Measurements from ENCODE around the gene GPR89B. TPM values are rescaled to one million over a fixed set of nuclear protein-coding genes. Genes with fewer than 3 reads are reported as not detected.
A peak's percentile ranks its signal among the peaks of the same experiment; 100 is the strongest.
"Not testable (repeated sequence)": the region's sequence is repeated elsewhere in the genome, so short reads cannot be mapped to it uniquely, and the experiment has no call there.

The GPR89B gene
- total RNA-seq = 1 to 10 TPM; 6.9 to 8.7 TPM
- long read RNA-seq, partial matches to known transcripts = 0 of 6 reads
- long read RNA-seq, other reads (novel, unspliced or antisense) = 2 of 6 reads

DNA sequence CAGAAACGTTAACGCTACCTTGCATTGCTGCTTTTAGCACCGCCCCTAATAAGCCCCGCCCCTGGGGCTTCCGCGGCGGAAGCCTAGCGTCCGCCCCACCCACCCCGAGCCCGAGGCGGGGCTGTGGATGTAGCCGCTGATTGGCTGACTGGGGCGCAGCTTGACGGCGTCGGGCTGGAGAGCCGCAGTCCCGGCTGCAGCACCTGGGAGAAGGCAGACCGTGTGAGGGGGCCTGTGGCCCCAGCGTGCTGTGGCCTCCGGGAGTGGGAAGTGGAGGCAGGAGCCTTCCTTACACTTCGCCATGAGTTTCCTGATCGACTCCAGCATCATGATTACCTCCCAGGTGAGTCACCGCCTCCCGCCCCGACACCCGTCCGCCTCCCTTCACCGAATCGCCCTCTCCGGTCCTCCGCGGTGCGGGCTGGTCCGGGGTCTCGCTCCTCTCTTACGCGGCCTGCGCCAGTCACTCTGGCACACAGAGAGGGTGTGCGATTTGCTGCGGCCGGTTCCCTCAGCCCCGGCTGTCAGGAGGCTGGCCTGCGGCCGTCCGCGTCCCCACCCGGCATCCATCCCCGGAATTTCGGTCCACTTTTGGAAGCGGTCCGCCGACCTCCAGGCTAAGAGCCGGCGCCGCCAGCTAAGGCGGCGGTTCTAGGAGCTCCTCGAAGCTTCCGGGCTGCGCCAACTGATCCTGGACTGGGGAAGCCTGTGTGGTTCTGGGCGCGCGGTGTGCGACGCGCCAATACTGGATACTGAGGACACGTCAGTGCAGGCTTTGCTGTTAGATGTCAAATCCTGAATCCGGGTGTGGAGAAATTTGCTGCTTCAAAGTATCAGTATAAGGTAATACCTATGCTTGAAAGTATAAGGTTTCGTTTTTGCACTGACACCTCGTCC is at the start of gene GPR89B:
TSS of gene GPR89B (plus strand) at position 185 of the 897 bp plus-strand sequence. CDS start at position 302, 117 bp downstream.
- peak; percentile 100 for ATAC-seq
- intact Hi-C loops (cut with DNase I) = not testable (repeated sequence)

DNA sequence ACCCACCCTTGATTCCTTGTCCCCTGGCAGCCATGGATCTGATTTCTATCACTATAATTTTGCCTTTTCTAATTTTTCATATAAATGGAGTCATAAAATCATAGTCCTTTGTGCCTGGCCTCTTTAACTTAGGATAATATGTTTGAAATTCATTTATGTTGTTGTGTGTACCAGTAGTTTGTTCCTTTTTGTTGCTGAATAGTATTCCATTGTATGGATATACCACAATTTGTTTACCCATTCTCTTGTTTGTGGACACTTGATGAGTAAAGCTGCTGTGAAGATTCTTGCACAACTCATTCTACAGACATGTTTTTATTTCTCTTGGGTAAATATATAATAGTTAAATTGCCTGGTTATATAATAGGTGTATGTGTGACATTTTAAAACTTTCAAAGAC is 48.3 kb upstream of the GPR89B start:
- intact Hi-C loops (cut with DNase I) = no loop called here
- ATAC-seq (no peak), DNase-seq (no peak)

More for the DNA sequence above, at the start of gene GPR89B:
- peak; percentile 95 for DNase-seq

- DNase-seq = no peak
- intact Hi-C loops (cut with DNase I) = no loop called here
- ATAC-seq = no peak
Measured at GRCh38 chr1:147882535-147882934, 45.7 kb upstream of the GPR89B start.

DNA sequence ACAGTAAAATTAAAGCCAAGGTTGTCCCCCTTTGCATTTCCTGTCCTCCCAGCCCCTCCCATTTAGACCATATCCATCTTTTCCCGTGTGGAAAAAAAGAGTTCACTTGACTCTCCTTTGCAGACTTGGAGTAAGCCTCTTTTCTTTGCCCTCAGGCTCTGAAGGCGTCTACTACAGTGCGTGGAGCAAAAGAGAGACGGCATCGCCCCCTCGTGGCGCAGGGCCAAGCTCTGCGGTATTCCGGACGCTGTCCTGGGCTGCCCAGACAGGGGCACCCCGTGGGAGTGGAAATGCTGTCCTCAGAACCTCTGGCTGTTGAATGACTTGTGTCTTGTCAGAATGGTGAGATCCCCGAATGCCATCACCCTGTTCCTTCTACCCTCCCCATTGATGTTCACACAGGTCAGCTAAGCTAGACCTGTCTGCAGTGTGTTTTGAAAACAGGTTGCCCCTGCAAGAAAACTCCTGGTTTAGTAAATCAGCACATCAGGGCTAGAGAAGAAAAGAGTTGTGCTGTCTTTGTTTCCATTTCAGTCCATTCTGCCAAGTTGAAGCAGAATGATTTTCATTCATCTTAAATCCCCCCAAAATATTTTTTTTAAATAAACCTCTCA is 37.9 kb upstream of the GPR89B start:
- intact Hi-C loops (cut with DNase I) = loop anchor here (2.0 to 10.0 kb wide), 4 partner anchors 165 to 615 kb away; no protein-coding TSS in a partner anchor
- DNase-seq = peak; percentile 77
- peak; percentile 91 to 92 for ATAC-seq

DNA sequence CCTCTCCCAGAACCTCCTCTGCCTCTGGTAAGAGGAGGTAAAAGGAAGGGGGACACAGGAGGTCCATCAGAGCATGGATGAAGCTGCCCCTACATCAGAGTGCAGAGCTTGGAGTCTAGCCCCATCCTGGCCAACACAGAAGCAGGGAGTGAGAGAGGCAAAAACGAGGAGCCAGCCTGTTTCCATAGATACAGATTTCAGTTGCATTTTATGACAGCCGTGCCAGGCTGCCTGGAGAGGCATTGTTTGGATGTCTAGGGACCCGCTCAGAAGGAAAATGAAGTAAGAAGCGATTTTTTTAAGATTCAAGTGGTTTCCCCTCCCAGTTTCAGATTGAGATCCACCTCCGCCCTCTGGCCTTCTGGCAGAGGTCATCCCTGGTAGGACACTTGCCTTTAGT is 37.1 kb upstream of the GPR89B start:
- ATAC-seq (no peak), DNase-seq (no peak)
- intact Hi-C loops (cut with DNase I) = loop anchor here (2.0 to 10.0 kb wide), 4 partner anchors 166 to 616 kb away; no protein-coding TSS in a partner anchor

- intact Hi-C loops (cut with DNase I) = loop anchor here (1.0 to 10.0 kb wide), 4 partner anchors 247 to 617 kb away; no protein-coding TSS in a partner anchor
- ATAC-seq (peak; percentile 47), DNase-seq (no peak)
Measured at GRCh38 chr1:147892216-147892615, 36.0 kb upstream of the GPR89B start.

DNA sequence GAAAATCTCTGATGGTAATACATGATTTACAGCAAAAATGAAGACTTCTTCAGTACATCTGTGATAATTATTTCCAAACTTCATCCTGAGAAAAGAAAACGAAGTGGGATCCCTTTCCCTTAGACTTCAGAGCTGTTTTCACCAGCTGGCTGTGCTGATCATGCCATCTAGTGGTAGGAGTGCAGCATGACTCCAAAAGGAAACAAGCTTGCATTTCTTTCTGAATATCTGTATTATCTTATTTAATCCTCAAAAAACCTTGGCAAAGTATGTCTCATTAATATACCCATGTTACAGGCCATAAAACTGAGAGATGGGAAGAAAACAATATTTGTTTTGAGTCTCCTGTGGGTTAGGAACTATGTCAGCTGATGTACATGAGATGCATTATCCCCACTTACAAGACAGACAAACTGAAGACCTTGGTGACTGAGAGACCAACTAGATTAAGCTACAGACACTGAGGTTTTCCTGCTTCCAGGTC is 35.4 kb upstream of the GPR89B start:
- DNase-seq = no peak
- peak in 1 of 2 donors; percentile 32 for ATAC-seq
- intact Hi-C loops (cut with DNase I) = loop anchor here (1.0 to 10.0 kb wide), 4 partner anchors 248 to 618 kb away; no protein-coding TSS in a partner anchor

GRCh38 chr1:147895123-147895522 is 33.1 kb upstream of the GPR89B start:
- DNase-seq (no peak), ATAC-seq (no peak)
- intact Hi-C loops (cut with DNase I) = loop anchor here (10.0 kb wide), 2 partner anchors 250 to 620 kb away; no protein-coding TSS in a partner anchor

GRCh38 chr1:147897029-147897752 is 31.0 kb upstream of the GPR89B start:
- intact Hi-C loops (cut with DNase I) = loop anchor here (10.0 kb wide), 2 partner anchors 252 to 622 kb away; no protein-coding TSS in a partner anchor
- ATAC-seq (peak; percentile 38 to 61), DNase-seq (no peak)

DNA sequence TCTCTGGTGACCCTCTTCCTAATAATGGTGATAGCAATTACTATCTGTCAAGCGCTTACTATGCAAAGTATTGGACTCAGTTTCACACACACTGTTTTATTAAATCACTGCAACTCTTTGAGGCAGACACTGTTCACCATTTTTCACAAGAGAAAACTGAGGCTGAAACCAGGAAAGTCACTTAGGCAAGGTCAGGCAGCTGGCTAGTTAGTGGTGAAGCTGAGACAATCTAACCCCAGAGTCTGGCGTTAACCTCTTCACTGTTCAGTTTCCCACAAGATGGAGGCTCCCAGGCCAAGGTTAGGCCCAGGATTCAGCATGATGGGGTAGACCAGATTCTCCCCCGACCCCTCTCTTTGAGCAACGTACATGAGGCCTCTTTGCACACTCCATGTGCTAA is 30.4 kb upstream of the GPR89B start:
- DNase-seq (no peak), ATAC-seq (no peak)
- intact Hi-C loops (cut with DNase I) = loop anchor here (10.0 kb wide), 2 partner anchors 253 to 623 kb away; no protein-coding TSS in a partner anchor

GRCh38 chr1:147902253-147902845 is 25.9 kb upstream of the GPR89B start, which contains the start of gene GJA8:
Gene GJA8, plus strand, starts transcription at chr1:147902795. Its CDS starts 5,161 bp downstream, at chr1:147907956.
- intact Hi-C loops (cut with DNase I) = no loop called here

DNA sequence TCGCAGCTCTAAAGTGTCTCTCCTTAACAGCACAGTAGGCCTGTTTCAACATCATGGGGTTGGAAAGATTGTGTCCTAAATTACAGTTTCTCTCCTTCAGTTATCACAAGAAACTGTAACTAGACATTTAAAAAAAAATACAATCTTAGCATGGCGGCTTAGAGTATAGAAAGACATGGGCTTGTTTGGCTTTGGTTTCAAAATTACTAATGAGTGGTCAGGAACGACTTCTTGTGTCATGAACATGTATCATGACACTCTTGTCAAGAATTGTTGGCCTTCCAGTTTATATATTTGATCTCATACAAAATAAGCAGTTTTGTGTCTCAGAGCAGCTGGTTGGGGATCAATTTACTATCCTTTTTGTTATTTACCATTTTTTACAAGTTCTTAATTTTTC is 23.5 kb upstream of the GPR89B start:
- intact Hi-C loops (cut with DNase I) = no loop called here
- DNase-seq (no peak), ATAC-seq (no peak)

More at GRCh38 chr1:147902253-147902845, 25.9 kb upstream of the GPR89B start, which contains the start of gene GJA8:
- ATAC-seq (no peak), DNase-seq (no peak)

GRCh38 chr1:147907786-147908509 is 20.3 kb upstream of the GPR89B start:
- ATAC-seq (no peak), DNase-seq (no peak)
- intact Hi-C loops (cut with DNase I) = no loop called here

- ATAC-seq = no peak
- DNase-seq = no peak
- intact Hi-C loops (cut with DNase I) = no loop called here
Measured at GRCh38 chr1:147912553-147912952, 15.7 kb upstream of the GPR89B start.

DNA sequence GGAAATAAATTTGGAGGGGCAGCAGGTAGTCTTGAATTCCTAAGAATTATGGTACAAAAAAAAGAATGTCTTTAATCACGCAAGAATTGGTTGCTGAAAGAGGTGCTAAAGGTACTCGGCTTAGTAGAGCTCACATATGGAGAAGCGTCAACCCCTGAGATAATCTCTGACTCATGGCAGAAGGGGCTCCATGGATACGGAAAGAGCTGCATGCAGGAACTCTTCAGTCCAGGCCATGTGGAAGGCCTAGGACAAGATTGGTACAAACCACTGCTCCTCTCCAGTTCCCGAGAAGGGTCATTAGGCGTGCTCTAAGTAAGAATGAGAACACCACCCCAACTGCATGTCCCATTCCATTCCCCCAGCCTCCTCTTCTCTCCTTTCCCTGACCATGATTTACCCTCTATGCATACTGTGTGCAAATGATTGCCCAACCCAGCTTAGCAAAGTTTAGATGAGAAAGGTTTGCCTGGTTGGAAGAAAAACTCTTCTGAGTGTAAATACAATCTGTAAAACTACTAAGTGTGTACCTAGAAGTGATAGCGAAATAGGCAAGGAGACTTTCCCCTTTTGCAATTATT is 14.8 kb upstream of the GPR89B start:
- no peak for ATAC-seq
- intact Hi-C loops (cut with DNase I) = no loop called here
- no peak for DNase-seq

DNA sequence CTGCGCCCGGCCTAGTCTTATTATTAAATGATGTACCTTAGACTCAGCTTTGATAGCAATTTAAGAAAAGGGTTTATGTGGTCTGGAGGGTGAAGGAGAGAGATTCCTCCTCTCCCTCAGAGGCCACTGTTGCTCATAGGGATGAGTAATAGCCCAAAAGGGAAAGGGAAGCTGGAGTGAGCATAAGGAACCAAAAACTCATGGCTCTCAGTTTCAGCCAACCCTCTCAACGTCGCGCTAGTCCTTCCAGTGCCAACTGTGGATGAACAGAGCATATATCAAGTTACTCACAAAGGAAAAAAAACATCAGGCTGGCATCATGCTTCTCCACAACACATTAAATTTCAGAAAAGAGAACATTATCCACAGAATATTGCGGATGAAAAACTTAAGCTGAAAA is 8.3 kb upstream of the GPR89B start:
- no peak for ATAC-seq
- intact Hi-C loops (cut with DNase I) = no loop called here
- no peak for DNase-seq

GRCh38 chr1:147924813-147925212 is 3.4 kb upstream of the GPR89B start:
- ATAC-seq = no peak
- intact Hi-C loops (cut with DNase I) = no loop called here

More at GRCh38 chr1:147924813-147925212, 3.4 kb upstream of the GPR89B start:
- no peak for DNase-seq
